AG10803 (cell line): ENCODE measurements around the gene FCN1.

ENCODE experiments used
- DNase-seq: peaks from one replicate; pipeline ENCODE4 v3.0.0; 2010; ENCODE audit warnings: low read depth
- H3K4me3 ChIP-seq: 2 replicates; pipeline ENCODE4 v1.5.1; 2011; ENCODE audit warnings: mild to moderate bottlenecking, low read length, control low read depth
- CTCF ChIP-seq: conservative IDR thresholded peaks from 2 replicates; pipeline ENCODE4 v1.5.1; 2011; ENCODE audit warnings: mild to moderate bottlenecking, low read length, control low read depth, inconsistent platforms

The FCN1 gene

DNA sequence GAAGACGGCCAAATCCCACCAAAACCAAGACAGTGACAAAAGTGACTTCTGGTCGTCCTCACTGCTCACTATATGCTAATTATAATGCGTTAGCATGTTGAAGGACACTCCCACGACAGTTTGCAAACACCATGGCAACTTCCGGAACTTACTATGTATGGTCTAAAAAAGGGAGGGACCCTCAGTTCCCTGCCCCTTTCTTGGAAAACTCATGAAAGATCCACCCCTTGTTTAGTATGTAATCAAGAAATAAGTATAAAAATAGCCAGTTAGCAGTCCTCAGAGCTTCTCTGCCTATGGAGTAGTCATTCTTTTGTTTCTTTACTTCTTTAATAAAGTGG lies 27.6 kb downstream of the FCN1 start:
- TF ChIP-seq CTCF = no peak
- H3K4me3 ChIP-seq = no peak overlapping the region
- DNase-seq = no peak

- H3K4me3 ChIP-seq = no peak overlapping the region
- no peak for TF ChIP-seq CTCF
- no peak for DNase-seq
Measured at GRCh38 chr9:134889386-134890154, 28.1 kb downstream of the FCN1 start.

DNA sequence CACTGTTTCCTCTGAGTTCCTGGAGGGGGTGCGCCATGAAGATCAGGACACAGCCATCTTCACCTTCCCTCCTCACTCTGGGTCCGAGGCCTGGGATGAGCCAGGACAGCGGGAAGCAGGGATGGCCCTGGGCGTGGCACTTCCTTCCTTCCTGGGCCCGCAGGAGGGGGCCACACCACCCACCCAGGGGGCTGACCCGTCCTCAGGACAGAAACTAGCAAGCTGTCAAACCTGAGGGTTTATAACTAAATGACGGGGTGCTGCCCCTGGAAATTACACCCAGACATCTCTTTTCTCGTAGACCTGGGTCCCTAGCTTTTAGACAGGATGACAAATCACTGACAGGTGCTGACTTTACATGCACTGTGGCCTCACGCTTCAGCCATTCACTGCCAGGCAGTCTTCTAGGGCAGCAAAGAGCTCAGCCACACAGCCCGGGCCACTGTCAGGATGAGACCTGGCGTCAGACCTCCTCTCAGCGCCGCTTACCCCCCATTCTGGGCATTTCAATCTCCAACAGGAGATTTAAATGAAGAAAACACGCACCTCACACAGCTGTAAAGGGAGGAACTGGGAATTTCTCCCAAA lies 29.0 kb downstream of the FCN1 start:
- TF ChIP-seq CTCF = no peak
- H3K4me3 ChIP-seq = no peak overlapping the region
- no peak for DNase-seq

GRCh38 chr9:134887686-134888602 lies 29.8 kb downstream of the FCN1 start:
- TF ChIP-seq CTCF = no peak
- H3K4me3 ChIP-seq = no peak overlapping the region
- no peak for DNase-seq

GRCh38 chr9:134887219-134887618 lies 30.5 kb downstream of the FCN1 start:
- H3K4me3 ChIP-seq = no peak overlapping the region
- DNase-seq = no peak
- TF ChIP-seq CTCF = no peak

GRCh38 chr9:134886413-134886913 lies 31.2 kb downstream of the FCN1 start:
- TF ChIP-seq CTCF = no peak
- no peak overlapping the region for H3K4me3 ChIP-seq
- no peak for DNase-seq
